ENCODE measurements around the gene EGFR.

Gene EGFR

GRCh38 chr7:55104123-55104522 is 85.3 kb downstream of the EGFR start:
- Histone ChIP-seq H3K36me3 (ENCODE audit: control insufficient read depth, insufficient read depth, low read length) (no peaks in the 10 kb centered on the region), H3K4me1 (ENCODE audit: control insufficient read depth, insufficient read depth, low read length) (no peaks in the 10 kb centered on the region; the same call in 1 of the 2 replicates), H3K4me3 (ENCODE audit: low read length) (no peak overlapping the region), H3K27me3 (ENCODE audit: control insufficient read depth, insufficient read depth, low read length) (no peaks in the 10 kb centered on the region), H3K27ac (ENCODE audit: low read length) (no peak overlapping the region), H3K9me3 (ENCODE audit: control insufficient read depth, insufficient read depth, low read length) (no peaks in the 10 kb centered on the region)
- no CpG with 5 or more reads among the region's 12 CpGs for WGBS (ENCODE audit: insufficient coverage, insufficient read length)
- DNase-seq (ENCODE audit: low read depth, low spot score), result no peak

- Histone ChIP-seq H3K9me3 (ENCODE audit: control insufficient read depth, insufficient read depth, low read length) (no peaks in the 10 kb centered on the region), H3K4me3 (ENCODE audit: low read length) (no peak overlapping the region), H3K36me3 (ENCODE audit: control insufficient read depth, insufficient read depth, low read length) (no peaks in the 10 kb centered on the region), H3K4me1 (ENCODE audit: control insufficient read depth, insufficient read depth, low read length) (peaks cover 3% of the 10 kb centered on the region; the same call in 1 of the 2 replicates), H3K27me3 (ENCODE audit: control insufficient read depth, insufficient read depth, low read length) (no peaks in the 10 kb centered on the region), H3K27ac (ENCODE audit: low read length) (no peak overlapping the region)
- no peak for DNase-seq (ENCODE audit: low read depth, low spot score)
- no CpG with 5 or more reads among the region's 3 CpGs for WGBS (ENCODE audit: insufficient coverage, insufficient read length)
These were observed 86.1 kb downstream of the EGFR start for GRCh38 chr7:55104712-55105433.

- DNase-seq (ENCODE audit: low read depth, low spot score), result no peak
- Histone ChIP-seq H3K27me3 (ENCODE audit: control insufficient read depth, insufficient read depth, low read length) (no peaks in the 10 kb centered on the region), H3K9me3 (ENCODE audit: control insufficient read depth, insufficient read depth, low read length) (no peaks in the 10 kb centered on the region), H3K4me3 (ENCODE audit: low read length) (no peak overlapping the region), H3K4me1 (ENCODE audit: control insufficient read depth, insufficient read depth, low read length) (peaks cover 3% of the 10 kb centered on the region; the same call in 1 of the 2 replicates), H3K36me3 (ENCODE audit: control insufficient read depth, insufficient read depth, low read length) (no peaks in the 10 kb centered on the region), H3K27ac (ENCODE audit: low read length) (no peak overlapping the region)
- no CpG with 5 or more reads among the region's 6 CpGs for WGBS (ENCODE audit: insufficient coverage, insufficient read length)
These were observed 87.1 kb downstream of the EGFR start for GRCh38 chr7:55105952-55106351.

- Histone ChIP-seq H3K4me1 (ENCODE audit: control insufficient read depth, insufficient read depth, low read length) (peaks cover 3% of the 10 kb centered on the region; the same call in 1 of the 2 replicates), H3K4me3 (ENCODE audit: low read length) (no peak overlapping the region), H3K27me3 (ENCODE audit: control insufficient read depth, insufficient read depth, low read length) (no peaks in the 10 kb centered on the region), H3K27ac (ENCODE audit: low read length) (no peak overlapping the region), H3K9me3 (ENCODE audit: control insufficient read depth, insufficient read depth, low read length) (no peaks in the 10 kb centered on the region), H3K36me3 (ENCODE audit: control insufficient read depth, insufficient read depth, low read length) (no peaks in the 10 kb centered on the region)
- no CpG with 5 or more reads among the region's 4 CpGs for WGBS (ENCODE audit: insufficient coverage, insufficient read length)
- no peak for DNase-seq (ENCODE audit: low read depth, low spot score)
These were observed 89.1 kb downstream of the EGFR start for GRCh38 chr7:55107946-55108345.

- Histone ChIP-seq H3K27me3 (ENCODE audit: control insufficient read depth, insufficient read depth, low read length) (no peaks in the 10 kb centered on the region), H3K27ac (ENCODE audit: low read length) (no peak overlapping the region)
These were observed 89.6 kb downstream of the EGFR start for GRCh38 chr7:55108401-55108800.

GRCh38 chr7:55108818-55109217 is 90.0 kb downstream of the EGFR start:
- no CpG with 5 or more reads among the region's 3 CpGs for whole genome bisulfite sequencing (ENCODE audit: insufficient coverage, insufficient read length)
- DNase-seq (ENCODE audit: low read depth, low spot score), result no peak
- H3K36me3 ChIP-seq (ENCODE audit: control insufficient read depth, insufficient read depth, low read length), result no peaks in the 10 kb centered on the region
- H3K4me1 ChIP-seq (ENCODE audit: control insufficient read depth, insufficient read depth, low read length), result peaks cover 3% of the 10 kb centered on the region; the same call in 1 of the 2 replicates
- H3K9me3 ChIP-seq (ENCODE audit: control insufficient read depth, insufficient read depth, low read length), result no peaks in the 10 kb centered on the region
- no peak overlapping the region for H3K4me3 ChIP-seq (ENCODE audit: low read length)
- H3K27ac ChIP-seq (ENCODE audit: low read length), result no peak overlapping the region
- no peaks in the 10 kb centered on the region for H3K27me3 ChIP-seq (ENCODE audit: control insufficient read depth, insufficient read depth, low read length)

More at GRCh38 chr7:55108401-55108800, 89.6 kb downstream of the EGFR start:
- no peak for DNase-seq (ENCODE audit: low read depth, low spot score)
- WGBS (ENCODE audit: insufficient coverage, insufficient read length), result no CpG with 5 or more reads among the region's 5 CpGs
- Histone ChIP-seq H3K4me1 (ENCODE audit: control insufficient read depth, insufficient read depth, low read length) (peaks cover 3% of the 10 kb centered on the region; the same call in 1 of the 2 replicates), H3K36me3 (ENCODE audit: control insufficient read depth, insufficient read depth, low read length) (no peaks in the 10 kb centered on the region), H3K9me3 (ENCODE audit: control insufficient read depth, insufficient read depth, low read length) (no peaks in the 10 kb centered on the region), H3K4me3 (ENCODE audit: low read length) (no peak overlapping the region)

GRCh38 chr7:55109404-55110167 is 90.8 kb downstream of the EGFR start:
- no peaks in the 10 kb centered on the region for H3K27me3 ChIP-seq (ENCODE audit: control insufficient read depth, insufficient read depth, low read length)
- H3K27ac ChIP-seq (ENCODE audit: low read length), result no peak overlapping the region
- no peaks in the 10 kb centered on the region for H3K9me3 ChIP-seq (ENCODE audit: control insufficient read depth, insufficient read depth, low read length)
- H3K4me1 ChIP-seq (ENCODE audit: control insufficient read depth, insufficient read depth, low read length), result peaks cover 3% of the 10 kb centered on the region; the same call in 1 of the 2 replicates
- WGBS (ENCODE audit: insufficient coverage, insufficient read length), result no CpG with 5 or more reads among the region's 8 CpGs
- no peak for DNase-seq (ENCODE audit: low read depth, low spot score)
- H3K4me3 ChIP-seq (ENCODE audit: low read length), result no peak overlapping the region
- H3K36me3 ChIP-seq (ENCODE audit: control insufficient read depth, insufficient read depth, low read length), result no peaks in the 10 kb centered on the region

- WGBS (ENCODE audit: insufficient coverage, insufficient read length), result no CpG with 5 or more reads among the region's 14 CpGs
- Histone ChIP-seq H3K27me3 (ENCODE audit: control insufficient read depth, insufficient read depth, low read length) (no peaks in the 10 kb centered on the region), H3K36me3 (ENCODE audit: control insufficient read depth, insufficient read depth, low read length) (no peaks in the 10 kb centered on the region), H3K4me3 (ENCODE audit: low read length) (no peak overlapping the region), H3K4me1 (ENCODE audit: control insufficient read depth, insufficient read depth, low read length) (peaks cover 3% of the 10 kb centered on the region; the same call in 1 of the 2 replicates), H3K9me3 (ENCODE audit: control insufficient read depth, insufficient read depth, low read length) (no peaks in the 10 kb centered on the region), H3K27ac (ENCODE audit: low read length) (no peak overlapping the region)
- DNase-seq (ENCODE audit: low read depth, low spot score), result no peak
These were observed 91.6 kb downstream of the EGFR start for GRCh38 chr7:55110282-55110992.

GRCh38 chr7:55110993-55111361 is 92.2 kb downstream of the EGFR start:
- H3K4me3 ChIP-seq (ENCODE audit: low read length), result no peak overlapping the region
- no peak overlapping the region for H3K27ac ChIP-seq (ENCODE audit: low read length)
- H3K9me3 ChIP-seq (ENCODE audit: control insufficient read depth, insufficient read depth, low read length), result no peaks in the 10 kb centered on the region
- H3K4me1 ChIP-seq (ENCODE audit: control insufficient read depth, insufficient read depth, low read length), result peaks cover 3% of the 10 kb centered on the region; the same call in 1 of the 2 replicates
- no peaks in the 10 kb centered on the region for H3K36me3 ChIP-seq (ENCODE audit: control insufficient read depth, insufficient read depth, low read length)
- no peak for DNase-seq (ENCODE audit: low read depth, low spot score)
- no peaks in the 10 kb centered on the region for H3K27me3 ChIP-seq (ENCODE audit: control insufficient read depth, insufficient read depth, low read length)
- whole genome bisulfite sequencing (ENCODE audit: insufficient coverage, insufficient read length), result no CpG with 5 or more reads among the region's 9 CpGs

GRCh38 chr7:55112056-55112455 is 93.2 kb downstream of the EGFR start:
- no peaks in the 10 kb centered on the region for H3K9me3 ChIP-seq (ENCODE audit: control insufficient read depth, insufficient read depth, low read length)
- H3K36me3 ChIP-seq (ENCODE audit: control insufficient read depth, insufficient read depth, low read length), result no peaks in the 10 kb centered on the region
- H3K27ac ChIP-seq (ENCODE audit: low read length), result no peak overlapping the region
- no peak for DNase-seq (ENCODE audit: low read depth, low spot score)
- H3K4me1 ChIP-seq (ENCODE audit: control insufficient read depth, insufficient read depth, low read length), result peaks cover 3% of the 10 kb centered on the region; the same call in 1 of the 2 replicates
- no peaks in the 10 kb centered on the region for H3K27me3 ChIP-seq (ENCODE audit: control insufficient read depth, insufficient read depth, low read length)
- H3K4me3 ChIP-seq (ENCODE audit: low read length), result no peak overlapping the region
- no CpG with 5 or more reads among the region's 11 CpGs for WGBS (ENCODE audit: insufficient coverage, insufficient read length)
